ENCODE data around the gene NEU4.

NEU4 gene

GRCh38 chr2:241854342-241855244, 45.6 kb downstream of the NEU4 start:
- DNase-seq, result no peak

GRCh38 chr2:241855245-241855887, 46.4 kb downstream of the NEU4 start:
- no peak for DNase-seq

- no peak for DNase-seq
Observed at GRCh38 chr2:241855888-241856422, 47.0 kb downstream of the NEU4 start.

GRCh38 chr2:241857041-241857541, 48.1 kb downstream of the NEU4 start:
- no peak for DNase-seq

- DNase-seq, result no peak
Observed at GRCh38 chr2:241857572-241858121, 48.7 kb downstream of the NEU4 start.

GRCh38 chr2:241858206-241859016, 49.4 kb downstream of the NEU4 start, which contains the start of gene PDCD1:
TSS of gene PDCD1 (minus strand) at chr2:241858894. CDS start at chr2:241858838, 56 bp downstream.
- peak; percentile 58 for DNase-seq

GRCh38 chr2:241859017-241859435, 50.0 kb downstream of the NEU4 start:
- DNase-seq, result no peak

- DNase-seq, result no peak
Observed at GRCh38 chr2:241859436-241860183, 50.6 kb downstream of the NEU4 start.

GRCh38 chr2:241860184-241861078, 51.4 kb downstream of the NEU4 start:
- DNase-seq, result no peak

- DNase-seq, result no peak
Observed at GRCh38 chr2:241861264-241861663, 52.3 kb downstream of the NEU4 start.

- DNase-seq, result no peak
Observed at GRCh38 chr2:241862093-241862492, 53.1 kb downstream of the NEU4 start.

- DNase-seq, result no peak
Observed at GRCh38 chr2:241862775-241863535, 54.0 kb downstream of the NEU4 start.

- DNase-seq, result peak; percentile 39
Observed at GRCh38 chr2:241863536-241863954, 54.6 kb downstream of the NEU4 start.

GRCh38 chr2:241864168-241864849, 55.3 kb downstream of the NEU4 start:
- no peak for DNase-seq

- DNase-seq, result no peak
Observed at GRCh38 chr2:241864850-241865213, 55.8 kb downstream of the NEU4 start.

- no peak for DNase-seq
Observed at GRCh38 chr2:241865416-241865956, 56.5 kb downstream of the NEU4 start.

GRCh38 chr2:241865957-241866789, 57.2 kb downstream of the NEU4 start:
- DNase-seq, result no peak

All from activated effector memory CD4-positive, alpha-beta T cell treated with Interleukin-2 at 50 U/mL for 16 hours (primary cell).